ENCODE data around the gene PDE6H.

- no peak for TF ChIP-seq CTCF (IDR thresholded peaks at IDR 0.05; ENCODE audit: poor library complexity)
- no peak for TF ChIP-seq EZH2 (IDR thresholded peaks at IDR 0.05; ENCODE audit: borderline replicate concordance)
- TF ChIP-seq EZH2phosphoT487 (IDR thresholded peaks at IDR 0.05; ENCODE audit: low read depth, severe bottlenecking, unreplicated experiment), result no peak
These were observed 1.8 kb downstream of the PDE6H start for GRCh38 chr12:14974633-14975032.

Data from hepatocyte (in vitro differentiated cells).